NCI-H2081 treated with DMSO at 0.1 percent for 48 hours (cell line): Measurements from ENCODE around the gene EPS8L2.

ENCODE experiments used
- DNase-seq: peaks from one replicate; lab custom pipeline; 2025; lab: John Stamatoyannopoulos, UW

Gene EPS8L2

GRCh38 chr11:705646-706438, at the start of gene EPS8L2:
EPS8L2 (plus strand) TSS chr11:706231; CDS start chr11:709408, 3,177 bp downstream.
- DNase-seq = no peak

- DNase-seq = no peak
These were observed 49.6 kb upstream of the EPS8L2 start for GRCh38 chr11:656426-656825.

- no peak for DNase-seq
These were observed 49.2 kb upstream of the EPS8L2 start for GRCh38 chr11:656866-657265.

GRCh38 chr11:657691-658126, 48.3 kb upstream of the EPS8L2 start:
- no peak for DNase-seq

GRCh38 chr11:659532-660085, 46.4 kb upstream of the EPS8L2 start:
- no peak for DNase-seq

- no peak for DNase-seq
These were observed 45.8 kb upstream of the EPS8L2 start for GRCh38 chr11:660281-660680.

GRCh38 chr11:660681-661444, 45.2 kb upstream of the EPS8L2 start:
- DNase-seq = no peak

- no peak for DNase-seq
These were observed 43.2 kb upstream of the EPS8L2 start for GRCh38 chr11:662689-663274.

GRCh38 chr11:665062-665703, 40.8 kb upstream of the EPS8L2 start:
- no peak for DNase-seq

- DNase-seq = no peak
These were observed 40.2 kb upstream of the EPS8L2 start for GRCh38 chr11:665704-666281.

GRCh38 chr11:673866-674265, 32.2 kb upstream of the EPS8L2 start:
- DNase-seq = no peak

GRCh38 chr11:674406-674805, 31.6 kb upstream of the EPS8L2 start:
- no peak for DNase-seq

- no peak for DNase-seq
These were observed 27.7 kb upstream of the EPS8L2 start for GRCh38 chr11:678297-678696.

- DNase-seq = no peak
These were observed 26.5 kb upstream of the EPS8L2 start for GRCh38 chr11:679271-680207.

- no peak for DNase-seq
These were observed 25.6 kb upstream of the EPS8L2 start for GRCh38 chr11:680476-680875.

GRCh38 chr11:680970-681369, 25.1 kb upstream of the EPS8L2 start:
- no peak for DNase-seq

GRCh38 chr11:686451-687243, 19.4 kb upstream of the EPS8L2 start:
- DNase-seq = no peak

- DNase-seq = no peak
These were observed 18.3 kb upstream of the EPS8L2 start for GRCh38 chr11:687751-688150.

- no peak for DNase-seq
These were observed 17.4 kb upstream of the EPS8L2 start for GRCh38 chr11:688681-689080.

- DNase-seq = no peak
These were observed 16.4 kb upstream of the EPS8L2 start for GRCh38 chr11:689625-690024.
